BLaER1 treated with 17β-estradiol and CSF1 and Interleukin-3, amounts not matched to agents 10 nM and 100 nM (cell line): ENCODE results near the gene SLC35A4.

Source experiments
- H3K27ac ChIP-seq, 11 experiments: shearing (Covaris generic); formaldehyde crosslinking; 2 replicates each; pipeline ENCODE4 v1.8.1; 2022
- H3K27me3 ChIP-seq, 11 experiments: shearing (Covaris generic); formaldehyde crosslinking; 2 replicates each; pipeline ENCODE4 v1.8.1; 2022
- H3K36me3 ChIP-seq, 11 experiments: shearing (Covaris generic); formaldehyde crosslinking; 2 replicates each; pipeline ENCODE4 v1.8.1; 2022
- H3K4me1 ChIP-seq, 10 experiments: shearing (Covaris generic); formaldehyde crosslinking; 2 replicates each; pipeline ENCODE4 v1.8.1; 2022
- H3K4me2 ChIP-seq, 11 experiments: shearing (Covaris generic); formaldehyde crosslinking; 2 replicates each; pipeline ENCODE4 v1.8.1; 2022
- H3K4me3 ChIP-seq, 10 experiments: shearing (Covaris generic); formaldehyde crosslinking; 2 replicates each; pipeline ENCODE4 v1.8.1; 2022
- H3K9ac ChIP-seq, 11 experiments: shearing (Covaris generic); formaldehyde crosslinking; 2 replicates each; pipeline ENCODE4 v1.8.1; 2022
- H3K9me3 ChIP-seq, 11 experiments: shearing (Covaris generic); formaldehyde crosslinking; replicated peaks in 1 of 11; 2 replicates each; pipeline ENCODE4 v1.8.1; 2022
- H4K20me1 ChIP-seq, 11 experiments: shearing (Covaris generic); formaldehyde crosslinking; 2 replicates each; pipeline ENCODE4 v1.8.1; 2022
- Cebpa-rat ChIP-seq, 11 experiments: shearing (Covaris generic); IDR thresholded peaks; 2 replicates each; pipeline ENCODE4 v1.8.1; 2022

Gene SLC35A4, protein sequence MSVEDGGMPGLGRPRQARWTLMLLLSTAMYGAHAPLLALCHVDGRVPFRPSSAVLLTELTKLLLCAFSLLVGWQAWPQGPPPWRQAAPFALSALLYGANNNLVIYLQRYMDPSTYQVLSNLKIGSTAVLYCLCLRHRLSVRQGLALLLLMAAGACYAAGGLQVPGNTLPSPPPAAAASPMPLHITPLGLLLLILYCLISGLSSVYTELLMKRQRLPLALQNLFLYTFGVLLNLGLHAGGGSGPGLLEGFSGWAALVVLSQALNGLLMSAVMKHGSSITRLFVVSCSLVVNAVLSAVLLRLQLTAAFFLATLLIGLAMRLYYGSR

GRCh38 chr5:140564196-140565023, at the start of gene SLC35A4, which contains the start of gene APBB3:
Gene SLC35A4, plus strand, starts transcription at chr5:140564828. Its CDS starts 2,342 bp downstream, at chr5:140567170.
Gene APBB3, minus strand, starts transcription at chr5:140564598. Its CDS starts 353 bp downstream, at chr5:140564245.
- Histone ChIP-seq H3K36me3 (peaks cover 6 to 57% (median 23%) of the 10 kb centered on the region in 11 experiments; a peak in 20 of 22 replicates), H3K4me2 (peak within 1 kb of the TSS; percentile 59 to 98 (median 79)), H3K27me3 (peaks cover 35 to 53% (median 48%) of the 10 kb centered on the region in 11 experiments), H3K9ac (peak within 1 kb of the TSS; percentile 65 to 98 (median 79)), H4K20me1 (peaks cover 0 to 6% (median 0%) of the 10 kb centered on the region in 11 experiments; a peak in 2 of 22 replicates), H3K27ac (peak within 1 kb of the TSS; percentile 71 to 86 (median 80)), H3K4me3 (peak within 1 kb of the TSS; percentile 58 to 73 (median 64)), H3K4me1 (peaks cover 19 to 88% (median 48%) of the 10 kb centered on the region in 10 experiments), H3K9me3 (peaks cover 7 to 27% (median 19%) of the 10 kb centered on the region in 11 experiments; a peak in 21 of 22 replicates)
- no peak for TF ChIP-seq Cebpa-rat (IDR thresholded peaks at IDR 0.05)

- Histone ChIP-seq H3K4me1 (peaks cover 0 to 9% (median 7%) of the 10 kb centered on the region in 10 experiments; a peak in 13 of 20 replicates), H3K27me3 (no peaks in the 10 kb centered on the region), H3K9ac (0 out of 22 replicates have a peak overlapping the region, but pooled peaks of 1 of the 11 experiments have one; percentile 16), H3K27ac (no peak overlapping the region), H3K4me2 (peak overlapping the region in 4 of 11 experiments; percentile 11 to 31 (median 15); a peak in 4 of 22 replicates), H3K4me3 (no peak overlapping the region), H3K9me3 (no peaks in the 10 kb centered on the region), H3K36me3 (peaks cover 65 to 80% (median 75%) of the 10 kb centered on the region in 11 experiments), H4K20me1 (peaks cover 0 to 8% (median 3%) of the 10 kb centered on the region in 11 experiments; a peak in 4 of 22 replicates)
- no peak for TF ChIP-seq Cebpa-rat (IDR thresholded peaks at IDR 0.05)
These were observed 40.6 kb upstream of the SLC35A4 start for GRCh38 chr5:140524003-140524402.

- Histone ChIP-seq H3K4me2 (no peak overlapping the region), H3K27ac (no peak overlapping the region), H3K36me3 (peaks cover 97 to 100% (median 99%) of the 10 kb centered on the region in 11 experiments), H3K9ac (no peak overlapping the region), H3K4me3 (no peak overlapping the region), H3K27me3 (no peaks in the 10 kb centered on the region), H3K9me3 (no peaks in the 10 kb centered on the region), H3K4me1 (no peaks in the 10 kb centered on the region), H4K20me1 (peaks cover 0 to 9% (median 0%) of the 10 kb centered on the region in 11 experiments; a peak in 3 of 22 replicates)
- no peak for TF ChIP-seq Cebpa-rat (IDR thresholded peaks at IDR 0.05)
These were observed 24.4 kb upstream of the SLC35A4 start for GRCh38 chr5:140540227-140540626.

GRCh38 chr5:140542972-140543371, 21.7 kb upstream of the SLC35A4 start:
- H3K27ac ChIP-seq: no peak overlapping the region
- TF ChIP-seq Cebpa-rat (IDR thresholded peaks at IDR 0.05): no peak
- no peaks in the 10 kb centered on the region for H3K27me3 ChIP-seq
- H4K20me1 ChIP-seq: peaks cover 0 to 8% (median 0%) of the 10 kb centered on the region in 11 experiments; a peak in 2 of 22 replicates
- no peak overlapping the region for H3K4me2 ChIP-seq
- H3K9me3 ChIP-seq: no peaks in the 10 kb centered on the region
- peaks cover 69 to 80% (median 74%) of the 10 kb centered on the region in 11 experiments for H3K36me3 ChIP-seq
- H3K9ac ChIP-seq: no peak overlapping the region
- H3K4me1 ChIP-seq: peaks cover 13 to 25% (median 16%) of the 10 kb centered on the region in 10 experiments
- no peak overlapping the region for H3K4me3 ChIP-seq

GRCh38 chr5:140544986-140545385, 19.6 kb upstream of the SLC35A4 start:
- H4K20me1 ChIP-seq: peaks cover 0 to 24% (median 0%) of the 10 kb centered on the region in 11 experiments; a peak in 7 of 22 replicates
- H3K36me3 ChIP-seq: peaks cover 56 to 78% (median 70%) of the 10 kb centered on the region in 11 experiments
- H3K9me3 ChIP-seq: no peaks in the 10 kb centered on the region
- H3K9ac ChIP-seq: no peak overlapping the region
- no peak overlapping the region for H3K4me3 ChIP-seq
- TF ChIP-seq Cebpa-rat (IDR thresholded peaks at IDR 0.05): no peak
- H3K4me1 ChIP-seq: peaks cover 33 to 45% (median 36%) of the 10 kb centered on the region in 10 experiments
- no peaks in the 10 kb centered on the region for H3K27me3 ChIP-seq
- no peak overlapping the region for H3K27ac ChIP-seq
- no peak overlapping the region for H3K4me2 ChIP-seq

GRCh38 chr5:140545606-140546005, 19.0 kb upstream of the SLC35A4 start:
- peak overlapping the region in 2 of 11 experiments; percentile 97; a peak in 1 of 22 replicates for H3K4me2 ChIP-seq
- no peak for TF ChIP-seq Cebpa-rat (IDR thresholded peaks at IDR 0.05)
- H3K4me1 ChIP-seq: peaks cover 39 to 51% (median 42%) of the 10 kb centered on the region in 10 experiments
- H3K27me3 ChIP-seq: no peaks in the 10 kb centered on the region
- H3K9me3 ChIP-seq: no peaks in the 10 kb centered on the region
- H3K27ac ChIP-seq: no peak overlapping the region
- H3K36me3 ChIP-seq: peaks cover 56 to 78% (median 70%) of the 10 kb centered on the region in 11 experiments
- H4K20me1 ChIP-seq: peaks cover 0 to 30% (median 0%) of the 10 kb centered on the region in 11 experiments; a peak in 7 of 22 replicates
- no peak overlapping the region for H3K4me3 ChIP-seq
- 0 out of 22 replicates have a peak overlapping the region, but pooled peaks of 1 of the 11 experiments have one; percentile 3 for H3K9ac ChIP-seq

- peaks cover 56 to 78% (median 70%) of the 10 kb centered on the region in 11 experiments for H3K36me3 ChIP-seq
- H3K4me2 ChIP-seq: peak overlapping the region; percentile 86 to 98 (median 92)
- peak overlapping the region; percentile 76 to 90 (median 80); a peak in 21 of 22 replicates for H3K9ac ChIP-seq
- H3K9me3 ChIP-seq: no peaks in the 10 kb centered on the region
- peaks cover 42 to 65% (median 55%) of the 10 kb centered on the region in 10 experiments for H3K4me1 ChIP-seq
- H3K4me3 ChIP-seq: peak overlapping the region; percentile 29 to 65 (median 54); a peak in 13 of 20 replicates
- H4K20me1 ChIP-seq: peaks cover 0 to 43% (median 0%) of the 10 kb centered on the region in 11 experiments; a peak in 7 of 22 replicates
- H3K27ac ChIP-seq: peak overlapping the region; percentile 31 to 92 (median 88); a peak in 21 of 22 replicates
- H3K27me3 ChIP-seq: no peaks in the 10 kb centered on the region
- no peak for TF ChIP-seq Cebpa-rat (IDR thresholded peaks at IDR 0.05)
These were observed 17.6 kb upstream of the SLC35A4 start for GRCh38 chr5:140546851-140547507.
